ENCODE results near the gene CCDC71L. TPM values are rescaled to one million over a fixed set of nuclear protein-coding genes. Genes with fewer than 3 reads are reported as not detected.

Gene CCDC71L
- total RNA-seq, 2 experiments from 2014 or later: 18.2 to 20.9 TPM

GRCh38 chr7:106635411-106635810 lies 25.5 kb downstream of the CCDC71L start:
- H3K4me3 Mint-ChIP-seq: no peak overlapping the region
- H3K27ac Mint-ChIP-seq: no peak overlapping the region
- CTCF ChIA-PET: no interaction called here
- no peaks in the 10 kb centered on the region for H3K36me3 Mint-ChIP-seq (ENCODE audit: low read depth)
- no peaks in the 10 kb centered on the region for H3K9me3 Mint-ChIP-seq
- POLR2A ChIA-PET: interaction anchor here (0.6 kb wide), 1 partner anchor 375 kb away, joined by 3 read pairs; no protein-coding TSS in a partner anchor
- H3K4me1 Mint-ChIP-seq (ENCODE audit: low read depth): no peaks in the 10 kb centered on the region
- intact Hi-C loops (cut with micrococcal nuclease): no loop called here
- H3K27me3 Mint-ChIP-seq: peaks cover 21% of the 10 kb centered on the region
- ATAC-seq: no peak
- TF ChIP-seq, protein P1, sequence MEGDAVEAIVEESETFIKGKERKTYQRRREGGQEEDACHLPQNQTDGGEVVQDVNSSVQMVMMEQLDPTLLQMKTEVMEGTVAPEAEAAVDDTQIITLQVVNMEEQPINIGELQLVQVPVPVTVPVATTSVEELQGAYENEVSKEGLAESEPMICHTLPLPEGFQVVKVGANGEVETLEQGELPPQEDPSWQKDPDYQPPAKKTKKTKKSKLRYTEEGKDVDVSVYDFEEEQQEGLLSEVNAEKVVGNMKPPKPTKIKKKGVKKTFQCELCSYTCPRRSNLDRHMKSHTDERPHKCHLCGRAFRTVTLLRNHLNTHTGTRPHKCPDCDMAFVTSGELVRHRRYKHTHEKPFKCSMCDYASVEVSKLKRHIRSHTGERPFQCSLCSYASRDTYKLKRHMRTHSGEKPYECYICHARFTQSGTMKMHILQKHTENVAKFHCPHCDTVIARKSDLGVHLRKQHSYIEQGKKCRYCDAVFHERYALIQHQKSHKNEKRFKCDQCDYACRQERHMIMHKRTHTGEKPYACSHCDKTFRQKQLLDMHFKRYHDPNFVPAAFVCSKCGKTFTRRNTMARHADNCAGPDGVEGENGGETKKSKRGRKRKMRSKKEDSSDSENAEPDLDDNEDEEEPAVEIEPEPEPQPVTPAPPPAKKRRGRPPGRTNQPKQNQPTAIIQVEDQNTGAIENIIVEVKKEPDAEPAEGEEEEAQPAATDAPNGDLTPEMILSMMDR (IDR thresholded peaks at IDR 0.05): no peak
- DNase-seq: no peak

DNA sequence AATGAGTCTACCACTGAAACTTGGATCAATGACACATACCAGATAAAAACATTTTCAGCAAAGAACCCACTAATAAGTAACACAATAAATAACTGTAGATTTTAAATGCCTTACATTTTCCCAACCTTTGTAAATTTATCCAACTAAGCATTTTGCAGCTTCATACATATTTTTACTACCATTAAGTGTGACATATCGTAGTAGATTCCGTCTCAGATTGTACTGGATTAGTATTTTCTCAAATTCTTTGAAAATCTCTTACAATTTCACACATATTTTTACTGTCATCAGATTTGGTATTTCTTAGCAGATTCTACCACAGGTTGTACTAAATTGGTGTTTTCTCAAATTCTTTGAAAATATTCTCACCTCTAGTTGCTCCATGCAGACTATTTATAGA lies 26.0 kb downstream of the CCDC71L start:
- H3K4me1 Mint-ChIP-seq (ENCODE audit: low read depth): no peaks in the 10 kb centered on the region
- ChIA-PET CTCF (no interaction called here), POLR2A (interaction anchor here (0.6 kb wide), 1 partner anchor 374 kb away, joined by 3 read pairs; no protein-coding TSS in a partner anchor)
- TF ChIP-seq, protein P1 (IDR thresholded peaks at IDR 0.05): no peak
- H3K27ac Mint-ChIP-seq: no peak overlapping the region
- H3K4me3 Mint-ChIP-seq: no peak overlapping the region
- ATAC-seq (no peak), DNase-seq (no peak)
- H3K27me3 Mint-ChIP-seq: peaks cover 21% of the 10 kb centered on the region
- intact Hi-C loops (cut with micrococcal nuclease): no loop called here
- no peaks in the 10 kb centered on the region for H3K9me3 Mint-ChIP-seq
- H3K36me3 Mint-ChIP-seq (ENCODE audit: low read depth): no peaks in the 10 kb centered on the region

DNA sequence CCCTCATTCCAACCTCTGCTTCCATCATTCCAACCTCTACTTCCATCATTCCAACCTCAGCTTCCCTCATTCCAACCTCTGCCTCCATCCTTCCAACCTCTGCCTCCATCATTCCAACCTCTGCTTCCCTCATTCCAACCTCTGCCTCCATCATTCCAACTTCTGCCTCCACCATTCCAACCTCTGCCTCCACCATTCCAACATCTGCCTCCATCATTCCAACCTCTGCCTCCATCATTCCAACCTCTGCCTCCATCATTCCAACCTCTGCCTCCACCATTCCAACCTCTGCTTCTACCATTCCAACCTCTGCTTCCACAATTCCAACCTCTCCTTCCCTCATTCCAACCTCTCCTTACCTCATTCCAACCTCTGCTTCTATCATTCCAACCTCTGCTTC lies 30.3 kb downstream of the CCDC71L start:
- Mint-ChIP-seq H3K27ac (no peak overlapping the region), H3K4me3 (no peak overlapping the region), H3K4me1 (ENCODE audit: low read depth) (no peaks in the 10 kb centered on the region), H3K27me3 (peaks cover 6% of the 10 kb centered on the region), H3K9me3 (no peaks in the 10 kb centered on the region), H3K36me3 (ENCODE audit: low read depth) (no peaks in the 10 kb centered on the region)
- POLR2A ChIA-PET: no interaction called here
- intact Hi-C loops (cut with micrococcal nuclease): no loop called here
- CTCF ChIA-PET: no interaction called here
- TF ChIP-seq, protein P1 (IDR thresholded peaks at IDR 0.05): no peak
- no peak for DNase-seq
- ATAC-seq: no peak

DNA sequence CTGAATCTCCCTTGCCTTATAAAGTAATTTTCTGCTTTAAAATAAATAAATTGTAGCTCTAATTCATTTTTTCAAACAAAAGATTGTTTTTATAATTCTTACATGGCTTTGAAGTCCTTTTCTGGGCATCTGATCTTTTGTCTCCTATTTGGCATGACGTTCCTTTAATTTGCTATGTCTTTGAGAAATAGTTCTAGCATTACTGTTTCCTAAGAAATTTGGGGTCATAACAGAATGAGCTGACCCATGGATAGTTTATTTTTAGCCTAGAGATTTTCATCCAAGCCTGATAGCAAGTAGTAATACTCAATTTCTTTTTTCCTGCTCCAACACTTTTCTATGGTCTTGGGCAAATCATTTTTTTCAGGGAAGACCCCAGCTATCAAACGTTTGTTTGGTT lies 31.4 kb downstream of the CCDC71L start:
- Mint-ChIP-seq H3K27ac (no peak overlapping the region), H3K36me3 (ENCODE audit: low read depth) (no peaks in the 10 kb centered on the region), H3K4me3 (no peak overlapping the region), H3K9me3 (no peaks in the 10 kb centered on the region), H3K27me3 (peaks cover 2% of the 10 kb centered on the region), H3K4me1 (ENCODE audit: low read depth) (no peaks in the 10 kb centered on the region)
- no peak for DNase-seq
- CTCF ChIA-PET: interaction anchor here (0.8 to 1.1 kb wide), 4 partner anchors 87 to 453 kb away, joined by 3 to 4 read pairs (median 4); no protein-coding TSS in a partner anchor
- TF ChIP-seq, protein P1 (IDR thresholded peaks at IDR 0.05): no peak
- intact Hi-C loops (cut with micrococcal nuclease): no loop called here
- POLR2A ChIA-PET: no interaction called here
- no peak for ATAC-seq

- Mint-ChIP-seq H3K4me1 (ENCODE audit: low read depth) (no peaks in the 10 kb centered on the region), H3K27me3 (peaks cover 2% of the 10 kb centered on the region), H3K9me3 (no peaks in the 10 kb centered on the region), H3K27ac (no peak overlapping the region), H3K4me3 (no peak overlapping the region), H3K36me3 (ENCODE audit: low read depth) (no peaks in the 10 kb centered on the region)
- ChIA-PET POLR2A (no interaction called here), CTCF (no interaction called here)
- TF ChIP-seq, protein P1 (IDR thresholded peaks at IDR 0.05): no peak
- intact Hi-C loops (cut with micrococcal nuclease): no loop called here
- ATAC-seq (no peak), DNase-seq (no peak)
Measured at GRCh38 chr7:106626376-106627164, 34.4 kb downstream of the CCDC71L start.
